Measurements from ENCODE around the gene LIG1. TPM values are rescaled to one million over a fixed set of nuclear protein-coding genes. Genes with fewer than 3 reads are reported as not detected.
A peak's percentile ranks its signal among the peaks of the same experiment; 100 is the strongest.

The LIG1 gene
- total RNA-seq = 10 to 100 TPM; 18.1 to 29.5 TPM
- long read RNA-seq, transcript LIG1-201 (28 exons, 3,384 nt) = major isoform, 6 of 24 reads
- long read RNA-seq, partial matches to known transcripts = 13 of 24 reads
- long read RNA-seq, other reads (novel, unspliced or antisense) = 5 of 24 reads

- peak; percentile 91 for ATAC-seq
- intact Hi-C loops (cut with DNase I, micrococcal nuclease) = no loop called here
- DNase-seq = peak; percentile 93
Observed at GRCh38 chr19:48169939-48170803, at the start of gene LIG1, which contains the start of gene ZSWIM9. LIG1 (minus strand) TSS chr19:48170344; CDS start chr19:48165566, 4,778 bp downstream. ZSWIM9 (plus strand) TSS chr19:48170680; CDS start chr19:48171803, 1,123 bp downstream.

GRCh38 chr19:48218997-48219396 is 48.9 kb upstream of the LIG1 start:
- ATAC-seq (no peak), DNase-seq (no peak)
- intact Hi-C loops (cut with DNase I, micrococcal nuclease) = no loop called here

GRCh38 chr19:48216933-48217332 is 46.8 kb upstream of the LIG1 start:
- intact Hi-C loops (cut with DNase I, micrococcal nuclease) = no loop called here
- ATAC-seq (no peak), DNase-seq (no peak)

GRCh38 chr19:48213959-48214358 is 43.8 kb upstream of the LIG1 start:
- DNase-seq = no peak
- intact Hi-C loops (cut with DNase I, micrococcal nuclease) = no loop called here
- ATAC-seq = no peak

- ATAC-seq (no peak), DNase-seq (no peak)
- intact Hi-C loops (cut with DNase I, micrococcal nuclease) = no loop called here
Observed at GRCh38 chr19:48210005-48210404, 39.9 kb upstream of the LIG1 start.

- intact Hi-C loops (cut with DNase I, micrococcal nuclease) = no loop called here
- DNase-seq = no peak
- ATAC-seq = no peak
Observed at GRCh38 chr19:48206397-48207093, 36.4 kb upstream of the LIG1 start.

- DNase-seq = peak; percentile 93 to 95
- intact Hi-C loops (cut with DNase I, micrococcal nuclease) = no loop called here
- peak; percentile 99 for ATAC-seq
Observed at GRCh38 chr19:48203794-48204628, 33.9 kb upstream of the LIG1 start.

- intact Hi-C loops (cut with DNase I, micrococcal nuclease) = no loop called here
- ATAC-seq = no peak
- DNase-seq = no peak
Observed at GRCh38 chr19:48203222-48203793, 33.2 kb upstream of the LIG1 start.

GRCh38 chr19:48196933-48197665 is 27.0 kb upstream of the LIG1 start:
- intact Hi-C loops (cut with DNase I, micrococcal nuclease) = no loop called here
- no peak for DNase-seq
- peak; percentile 54 for ATAC-seq

GRCh38 chr19:48196321-48196763 is 26.2 kb upstream of the LIG1 start:
- intact Hi-C loops (cut with DNase I, micrococcal nuclease) = no loop called here
- ATAC-seq (peak; percentile 13), DNase-seq (no peak)

GRCh38 chr19:48194844-48195830 is 25.0 kb upstream of the LIG1 start:
- ATAC-seq (no peak), DNase-seq (no peak)
- intact Hi-C loops (cut with DNase I, micrococcal nuclease) = no loop called here

- DNase-seq = no peak
- ATAC-seq = no peak
- intact Hi-C loops (cut with DNase I, micrococcal nuclease) = no loop called here
Observed at GRCh38 chr19:48194041-48194843, 24.1 kb upstream of the LIG1 start.

GRCh38 chr19:48192750-48193149 is 22.6 kb upstream of the LIG1 start:
- ATAC-seq = no peak
- intact Hi-C loops (cut with DNase I, micrococcal nuclease) = no loop called here
- no peak for DNase-seq

- intact Hi-C loops (cut with DNase I, micrococcal nuclease) = no loop called here
- DNase-seq (no peak), ATAC-seq (no peak)
Observed at GRCh38 chr19:48190885-48191284, 20.7 kb upstream of the LIG1 start.

- intact Hi-C loops (cut with DNase I, micrococcal nuclease) = no loop called here
- ATAC-seq = no peak
- no peak for DNase-seq
Observed at GRCh38 chr19:48190288-48190884, 20.2 kb upstream of the LIG1 start.

GRCh38 chr19:48186541-48186991 is 16.4 kb upstream of the LIG1 start:
- ATAC-seq (no peak), DNase-seq (no peak)
- intact Hi-C loops (cut with DNase I, micrococcal nuclease) = no loop called here
